Neutrophil (primary cell): ENCODE measurements around the gene PDE9A.

Experiments used
- H3K27ac ChIP-seq: fragments of 200-600 bp; sonication (generic); 2 replicates; pipeline ENCODE4 v1.5.1; 2016; ENCODE audit warnings: mild to moderate bottlenecking, moderate library complexity
- H3K27me3 ChIP-seq: fragments of 200-600 bp; sonication (generic); 2 replicates; pipeline ENCODE4 v1.6.0; 2016; ENCODE audit warnings: mild to moderate bottlenecking
- H3K36me3 ChIP-seq: fragments of 200-600 bp; sonication (generic); 2 replicates; pipeline ENCODE4 v1.5.1; 2017
- H3K4me1 ChIP-seq, 2 experiments: fragments of 200-600 bp in 1 of 2; sonication (generic) in 1 of 2; 1 replicate in 1 of 2; 2 replicates in 1 of 2; pipeline versions ENCODE4 v1.5.1 to v1.6.1; 2013 to 2016; ENCODE audit warnings: low read depth in 1 of 2, low read length in 1 of 2, mild to moderate bottlenecking in 1 of 2, moderate library complexity in 1 of 2; ENCODE audit not compliant: control insufficient read depth in 1 of 2, insufficient read depth in 1 of 2
- H3K4me3 ChIP-seq, 2 experiments: fragments of 200-600 bp in 1 of 2; sonication (generic) in 1 of 2; 1 replicate in 1 of 2; 2 replicates in 1 of 2; pipeline ENCODE4 v1.5.1; 2013 to 2016; ENCODE audit warnings: low read depth in 1 of 2, low read length in 1 of 2, mild to moderate bottlenecking in 1 of 2, moderate library complexity in 1 of 2
- H3K9me3 ChIP-seq: fragments of 200-600 bp; sonication (generic); 2 replicates; pipeline ENCODE4 v1.5.1; 2016
- CTCF ChIP-seq: fragments of 200-600 bp; sonication (generic); IDR thresholded peaks from 2 replicates; pipeline ENCODE4 v1.5.1; 2016; ENCODE audit warnings: antibody characterized with exemption

Gene PDE9A

DNA sequence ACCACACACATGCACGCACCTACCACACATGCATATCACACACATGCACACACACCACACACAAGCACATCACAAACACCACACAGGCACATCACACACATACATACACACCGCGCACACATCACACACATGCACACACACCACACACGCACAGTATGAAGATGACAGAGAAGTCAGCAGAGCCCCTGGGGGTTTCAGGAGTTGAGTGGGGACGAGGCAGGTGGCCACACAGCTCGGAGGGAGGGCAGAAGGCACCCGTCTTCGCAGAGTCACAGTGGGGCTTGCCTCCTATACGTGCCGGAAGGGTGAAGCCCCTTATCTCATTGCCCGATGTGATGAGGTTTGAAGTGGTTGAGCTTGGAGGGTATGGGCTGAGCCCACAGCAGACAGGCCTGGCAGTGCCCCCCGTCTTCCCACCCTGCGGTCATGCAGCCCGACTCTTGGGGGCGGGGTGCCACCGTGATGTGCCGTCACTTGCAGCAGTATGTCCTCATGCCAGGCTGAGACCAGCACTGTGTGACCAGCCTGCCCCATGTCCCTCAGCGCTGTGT, 9.9 kb downstream of the PDE9A start:
- peaks cover 20% of the 10 kb centered on the region for H3K27me3 ChIP-seq
- H3K9me3 ChIP-seq: no peaks in the 10 kb centered on the region
- no peak overlapping the region for H3K27ac ChIP-seq
- no peaks in the 10 kb centered on the region for H3K36me3 ChIP-seq
- H3K4me1 ChIP-seq: no peaks in the 10 kb centered on the region
- no peak for TF ChIP-seq CTCF
- H3K4me3 ChIP-seq: no peak overlapping the region

- TF ChIP-seq CTCF: no peak
- H3K4me1 ChIP-seq: no peaks in the 10 kb centered on the region
- no peaks in the 10 kb centered on the region for H3K36me3 ChIP-seq
- H3K4me3 ChIP-seq: no peak overlapping the region
- H3K27ac ChIP-seq: no peak overlapping the region
- H3K27me3 ChIP-seq: peaks cover 13% of the 10 kb centered on the region
- no peaks in the 10 kb centered on the region for H3K9me3 ChIP-seq
These were observed 10.6 kb downstream of the PDE9A start for GRCh38 chr21:42663860-42664535.

DNA sequence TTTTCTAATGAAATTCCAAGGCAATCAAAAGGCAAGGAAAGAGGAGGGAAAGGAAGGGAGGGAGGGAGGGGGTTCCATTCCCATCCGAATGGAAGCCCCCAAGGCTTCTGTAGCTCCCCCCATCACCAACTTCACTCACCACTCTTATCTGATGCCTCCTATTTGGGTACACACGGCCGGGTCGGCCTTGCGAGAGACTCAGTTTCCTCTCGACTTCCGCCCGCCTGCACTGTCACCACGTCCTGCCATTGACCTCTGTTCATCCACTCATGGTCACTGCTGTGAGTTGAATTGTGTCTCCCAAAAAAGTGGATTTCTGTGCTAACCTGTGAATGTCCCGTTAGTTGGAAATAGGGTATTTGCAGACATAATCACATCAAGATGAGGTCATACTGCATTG, 11.2 kb downstream of the PDE9A start:
- Histone ChIP-seq H3K27me3 (peaks cover 7% of the 10 kb centered on the region), H3K4me3 (no peak overlapping the region), H3K36me3 (no peaks in the 10 kb centered on the region), H3K4me1 (no peaks in the 10 kb centered on the region), H3K27ac (no peak overlapping the region), H3K9me3 (no peaks in the 10 kb centered on the region)
- no peak for TF ChIP-seq CTCF

DNA sequence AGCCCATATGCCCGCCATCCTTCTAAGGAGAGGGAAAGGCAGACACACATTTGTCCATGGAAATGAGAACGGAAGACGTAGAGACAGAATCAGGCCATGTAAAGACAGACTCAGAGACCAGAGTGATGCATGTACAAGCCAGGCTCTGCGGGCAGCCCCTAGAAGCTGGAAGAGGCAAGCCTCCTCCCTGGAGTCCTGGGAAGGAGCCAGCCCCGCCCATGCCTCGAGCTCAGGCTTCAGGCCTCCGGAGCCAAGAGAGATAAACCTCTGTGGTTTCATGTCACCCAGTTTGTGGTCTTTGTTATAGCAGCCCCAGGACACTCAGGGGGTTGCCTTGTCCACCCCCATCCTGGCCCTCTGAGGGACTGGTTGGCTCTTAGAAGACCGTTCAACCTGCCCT, 11.6 kb downstream of the PDE9A start:
- Histone ChIP-seq H3K4me3 (no peak overlapping the region), H3K9me3 (no peaks in the 10 kb centered on the region), H3K4me1 (no peaks in the 10 kb centered on the region), H3K27me3 (peaks cover 3% of the 10 kb centered on the region), H3K27ac (no peak overlapping the region), H3K36me3 (no peaks in the 10 kb centered on the region)
- TF ChIP-seq CTCF: no peak

- TF ChIP-seq CTCF: no peak
- Histone ChIP-seq H3K4me1 (no peaks in the 10 kb centered on the region), H3K9me3 (no peaks in the 10 kb centered on the region)
These were observed 12.1 kb downstream of the PDE9A start for GRCh38 chr21:42665484-42665883.

More at GRCh38 chr21:42665484-42665883, 12.1 kb downstream of the PDE9A start:
- Histone ChIP-seq H3K4me3 (no peak overlapping the region), H3K36me3 (no peaks in the 10 kb centered on the region), H3K27me3 (peaks cover under 1% of the 10 kb centered on the region), H3K27ac (no peak overlapping the region)
